Astrocyte (in vitro differentiated cells and primary cell): ENCODE measurements around the gene AGBL4. TPM values are rescaled to one million over a fixed set of nuclear protein-coding genes. Genes with fewer than 3 reads are reported as not detected.
A peak's percentile ranks its signal among the peaks of the same experiment; 100 is the strongest.

Experiments used
- DNase-seq: peaks from one replicate; pipeline ENCODE4 v3.0.0-alpha.2; 2010; ENCODE audit warnings: low read depth
- FAIRE-seq: peaks from 2 replicates; lab custom pipeline; 2011; peaks lifted over from hg19 to GRCh38; lab: Jason Lieb, UNC
- H2AFZ ChIP-seq: 2 replicates; pipeline ENCODE4 v1.6.0; 2012; ENCODE audit warnings: low read depth, low read length, inconsistent platforms
- H3K27ac ChIP-seq: 2 replicates; pipeline ENCODE4 v1.5.1; 2011; ENCODE audit warnings: low read depth, low read length, inconsistent platforms
- H3K27me3 ChIP-seq: 2 replicates; pipeline ENCODE4 v1.6.0; 2011; ENCODE audit warnings: low read length, inconsistent platforms; ENCODE audit not compliant: insufficient read depth
- H3K36me3 ChIP-seq: 2 replicates; pipeline ENCODE4 v1.5.1; 2011; ENCODE audit warnings: low read length, inconsistent platforms; ENCODE audit not compliant: insufficient read depth
- H3K4me1 ChIP-seq: 2 replicates; pipeline ENCODE4 v1.5.1; 2011; ENCODE audit warnings: low read length, inconsistent platforms; ENCODE audit not compliant: insufficient read depth
- H3K4me2 ChIP-seq: 2 replicates; pipeline ENCODE4 v1.6.0; 2012; ENCODE audit warnings: low read length, inconsistent platforms
- H3K4me3 ChIP-seq: 2 replicates; pipeline ENCODE4 v1.5.1; 2011; ENCODE audit warnings: low read depth, mild to moderate bottlenecking, low read length, inconsistent platforms; ENCODE audit not compliant: insufficient read depth
- H3K79me2 ChIP-seq: 2 replicates; pipeline ENCODE4 v1.6.0; 2012; ENCODE audit warnings: mild to moderate bottlenecking, low read length, inconsistent platforms; ENCODE audit not compliant: insufficient read depth
- H3K9ac ChIP-seq: 2 replicates; pipeline ENCODE4 v1.6.0; 2012; ENCODE audit warnings: mild to moderate bottlenecking, low read length, inconsistent platforms
- H3K9me3 ChIP-seq: 2 replicates; pipeline ENCODE4 v1.5.1; 2012; ENCODE audit warnings: low read depth, mild to moderate bottlenecking, low read length, inconsistent platforms; ENCODE audit not compliant: insufficient read depth
- H4K20me1 ChIP-seq: 2 replicates; pipeline ENCODE4 v1.6.0; 2012; ENCODE audit warnings: low read length, inconsistent platforms; ENCODE audit not compliant: insufficient read depth
- H3K27ac Mint-ChIP-seq: one replicate; pipeline ENCODE4 v1.8.0; 2021; ENCODE audit warnings: mild to moderate bottlenecking, mixed read lengths; ENCODE audit not compliant: unreplicated experiment
- H3K27me3 Mint-ChIP-seq: one replicate; pipeline ENCODE4 v1.8.0; 2021; ENCODE audit warnings: low read depth, mixed read lengths; ENCODE audit not compliant: unreplicated experiment
- H3K36me3 Mint-ChIP-seq: one replicate; pipeline ENCODE4 v1.8.0; 2021; ENCODE audit warnings: low read depth, mixed read lengths; ENCODE audit not compliant: unreplicated experiment
- H3K4me1 Mint-ChIP-seq: one replicate; pipeline ENCODE4 v1.8.0; 2021; ENCODE audit warnings: low read depth, mixed read lengths; ENCODE audit not compliant: unreplicated experiment
- H3K4me3 Mint-ChIP-seq: one replicate; pipeline ENCODE4 v1.8.0; 2021; ENCODE audit warnings: mild to moderate bottlenecking, moderate library complexity, mixed read lengths; ENCODE audit not compliant: unreplicated experiment
- H3K9me3 Mint-ChIP-seq: one replicate; pipeline ENCODE4 v1.8.0; 2021; ENCODE audit warnings: mild to moderate bottlenecking, mixed read lengths; ENCODE audit not compliant: unreplicated experiment
- CTCF ChIP-seq: IDR thresholded peaks from 2 replicates; pipeline ENCODE4 v1.5.1; 2011; ENCODE audit warnings: low read depth, mild to moderate bottlenecking, inconsistent platforms, low read length, moderate library complexity; ENCODE audit not compliant: insufficient read depth
- EZH2 ChIP-seq: IDR thresholded peaks from 2 replicates; pipeline ENCODE4 v1.6.1; 2012; ENCODE audit warnings: mild to moderate bottlenecking, low read length, inconsistent platforms; ENCODE audit not compliant: insufficient read depth
- total RNA-seq: library from RNA; stranded (reverse); gene quantifications from 2 replicates; pipeline ENCODE4 v1.2.1, GENCODE V29; 2021

The AGBL4 gene
- total RNA-seq, 1 donor from 2014 or later = not detected

GRCh38 chr1:48947761-48948537 is 1075.8 kb downstream of the AGBL4 start:
- Mint-ChIP-seq H3K27me3 (peaks cover 3% of the 10 kb centered on the region), H3K27ac (no peak overlapping the region), H3K4me3 (no peak overlapping the region), H3K9me3 (peaks cover 2% of the 10 kb centered on the region), H3K4me1 (peaks cover 2% of the 10 kb centered on the region), H3K36me3 (no peaks in the 10 kb centered on the region)
- Histone ChIP-seq H3K27me3 (no peaks in the 10 kb centered on the region), H2AFZ (peak overlapping the region; percentile 24), H3K9me3 (no peaks in the 10 kb centered on the region), H4K20me1 (no peaks in the 10 kb centered on the region), H3K27ac (no peak overlapping the region), H3K9ac (no peak overlapping the region), H3K4me2 (peak overlapping the region; percentile 34), H3K4me3 (no peak overlapping the region), H3K4me1 (no peaks in the 10 kb centered on the region), H3K79me2 (no peaks in the 10 kb centered on the region), H3K36me3 (no peaks in the 10 kb centered on the region)
- no peak for FAIRE-seq
- no peak for TF ChIP-seq CTCF
- no peak for TF ChIP-seq EZH2
- DNase-seq = peak; percentile 14

GRCh38 chr1:48946070-48946469 is 1077.7 kb downstream of the AGBL4 start:
- Histone ChIP-seq H3K27ac (no peak overlapping the region), H4K20me1 (no peaks in the 10 kb centered on the region), H3K4me3 (no peak overlapping the region), H3K4me2 (no peak overlapping the region), H3K9ac (no peak overlapping the region), H3K4me1 (no peaks in the 10 kb centered on the region), H3K27me3 (no peaks in the 10 kb centered on the region), H3K36me3 (no peaks in the 10 kb centered on the region), H2AFZ (no peak overlapping the region), H3K9me3 (no peaks in the 10 kb centered on the region), H3K79me2 (no peaks in the 10 kb centered on the region)
- no peak for TF ChIP-seq CTCF
- TF ChIP-seq EZH2 = no peak
- Mint-ChIP-seq H3K36me3 (no peaks in the 10 kb centered on the region), H3K27me3 (peaks cover 2% of the 10 kb centered on the region), H3K4me3 (no peak overlapping the region), H3K4me1 (peaks cover 2% of the 10 kb centered on the region), H3K9me3 (peaks cover 2% of the 10 kb centered on the region), H3K27ac (no peak overlapping the region)
- FAIRE-seq (no peak), DNase-seq (no peak)

- Mint-ChIP-seq H3K4me3 (no peak overlapping the region), H3K4me1 (peaks cover 2% of the 10 kb centered on the region), H3K36me3 (no peaks in the 10 kb centered on the region), H3K27me3 (peaks cover 2% of the 10 kb centered on the region), H3K27ac (no peak overlapping the region), H3K9me3 (peaks cover 2% of the 10 kb centered on the region)
- Histone ChIP-seq H3K9ac (no peak overlapping the region), H3K4me1 (no peaks in the 10 kb centered on the region), H3K27ac (no peak overlapping the region), H4K20me1 (no peaks in the 10 kb centered on the region), H3K36me3 (no peaks in the 10 kb centered on the region), H3K4me2 (no peak overlapping the region), H2AFZ (no peak overlapping the region), H3K79me2 (no peaks in the 10 kb centered on the region), H3K27me3 (no peaks in the 10 kb centered on the region), H3K4me3 (no peak overlapping the region), H3K9me3 (no peaks in the 10 kb centered on the region)
- DNase-seq (no peak), FAIRE-seq (no peak)
- TF ChIP-seq CTCF = no peak
Observed at GRCh38 chr1:48944811-48945210, 1078.9 kb downstream of the AGBL4 start.
